ACHN (cell line): Measurements from ENCODE around the gene FYB2.

ENCODE experiments used
- DNase-seq: peaks from one replicate; pipeline ENCODE4 v3.0.0-alpha.2; 2015
- in situ Hi-C: cut with HindIII; loops from 2 replicates; pipeline ENCODE4 v1.10.0; 2017; ENCODE audit warnings: low sequenced_read_pairs, low pct_ligation_motif_present, low pct_unique_long_range_greater_than_20kb

FYB2 gene

DNA sequence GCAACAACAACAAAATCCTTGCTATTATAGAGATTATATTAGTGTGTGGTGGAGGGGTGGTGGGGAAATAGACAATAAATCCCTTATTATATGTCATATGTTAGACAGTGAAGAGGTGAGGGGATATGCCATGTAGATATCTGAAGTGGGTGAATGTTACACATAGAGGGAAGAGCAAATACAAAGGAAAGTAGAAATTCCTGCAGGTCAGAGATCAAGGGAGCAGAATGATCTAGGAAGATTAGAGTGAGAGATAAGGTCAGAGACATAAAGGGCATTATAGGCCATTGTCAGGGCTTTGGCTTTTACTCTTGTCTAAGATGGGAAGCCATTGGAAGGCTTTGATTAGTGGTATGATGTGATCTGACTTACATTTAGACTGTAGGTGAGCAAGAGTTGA lies 135.6 kb downstream of the FYB2 start:
- no peak for DNase-seq
- in situ Hi-C loops = no loop called here

DNA sequence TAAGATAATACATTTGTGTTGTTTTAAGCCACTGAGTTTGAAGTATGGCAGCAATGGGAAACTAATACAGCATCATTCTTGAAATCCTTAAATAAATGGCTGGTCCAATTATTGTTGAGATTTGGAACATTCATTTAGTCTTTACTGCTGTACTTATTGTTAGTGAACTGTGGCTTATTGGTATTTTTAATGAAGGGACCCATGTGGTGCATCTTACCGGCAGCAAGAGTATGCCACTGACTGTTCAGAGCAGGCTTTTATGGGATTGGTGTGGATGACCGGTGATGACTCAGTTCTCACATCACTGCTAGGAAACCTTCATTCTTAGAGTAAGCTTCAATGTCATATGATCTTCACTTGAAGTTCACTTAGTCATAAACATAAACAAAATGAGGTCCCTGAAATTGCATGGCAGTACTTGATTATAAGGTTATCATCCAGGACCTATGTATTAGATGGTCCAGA lies 142.6 kb downstream of the FYB2 start:
- DNase-seq = peak; percentile 61
- in situ Hi-C loops = no loop called here

DNA sequence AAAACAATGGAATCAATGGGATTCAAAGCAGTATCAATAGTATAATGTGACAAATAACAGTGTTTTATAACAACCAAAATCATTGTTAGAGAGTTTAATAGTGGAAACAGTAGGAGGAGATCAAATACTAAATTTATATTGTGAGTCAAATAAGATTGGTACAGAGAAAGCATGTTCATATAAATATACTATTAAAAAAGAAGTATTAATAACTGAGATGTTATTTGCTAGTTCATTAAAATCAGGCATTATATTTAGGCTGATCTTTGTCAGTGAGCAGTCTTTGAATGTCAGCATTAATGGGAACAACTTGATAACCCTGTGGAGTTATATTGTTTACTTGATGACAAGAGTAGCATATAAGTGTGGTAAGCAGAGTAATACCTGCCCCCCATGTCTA lies 143.4 kb downstream of the FYB2 start:
- DNase-seq = no peak
- in situ Hi-C loops = no loop called here

DNA sequence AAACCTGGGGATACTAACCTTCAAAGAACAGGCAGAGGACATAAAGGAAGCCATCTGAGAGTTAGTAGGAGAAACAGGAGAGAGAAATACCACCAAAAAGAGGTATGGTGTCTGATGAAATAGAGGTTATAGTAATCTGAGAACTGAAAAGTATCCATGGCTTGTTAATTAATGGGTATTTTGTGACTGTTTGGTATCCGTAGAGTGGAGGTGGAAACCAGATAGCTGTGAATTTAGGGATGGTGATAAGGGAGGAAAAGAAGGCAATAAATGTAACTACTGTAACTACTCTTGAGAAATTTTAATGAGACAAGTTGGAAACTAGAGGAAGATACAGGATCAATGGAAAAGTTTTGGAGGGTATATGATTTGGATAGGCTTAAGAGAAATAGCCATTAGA lies 146.6 kb downstream of the FYB2 start:
- in situ Hi-C loops = no loop called here

DNA sequence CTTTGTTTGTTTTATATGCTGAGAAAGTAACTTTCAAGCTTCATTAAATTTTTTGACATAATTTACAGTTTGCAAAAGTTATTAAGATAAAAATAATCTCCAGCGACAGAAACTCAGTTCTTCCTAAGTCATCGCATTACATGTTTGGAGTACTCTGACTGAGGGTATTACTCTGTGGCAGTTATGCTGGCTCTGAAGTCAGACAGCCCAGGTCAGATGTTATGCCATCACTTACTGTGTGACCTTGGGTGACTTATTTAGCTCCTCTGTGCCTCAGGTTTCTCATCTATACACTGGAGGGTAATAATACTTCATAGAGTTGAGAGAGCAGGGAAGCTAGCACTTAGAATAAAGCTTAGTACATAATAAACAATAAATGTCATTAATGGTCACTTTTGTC lies 147.7 kb downstream of the FYB2 start:
- in situ Hi-C loops = no loop called here

More for the DNA sequence above, 146.6 kb downstream of the FYB2 start:
- no peak for DNase-seq

DNA sequence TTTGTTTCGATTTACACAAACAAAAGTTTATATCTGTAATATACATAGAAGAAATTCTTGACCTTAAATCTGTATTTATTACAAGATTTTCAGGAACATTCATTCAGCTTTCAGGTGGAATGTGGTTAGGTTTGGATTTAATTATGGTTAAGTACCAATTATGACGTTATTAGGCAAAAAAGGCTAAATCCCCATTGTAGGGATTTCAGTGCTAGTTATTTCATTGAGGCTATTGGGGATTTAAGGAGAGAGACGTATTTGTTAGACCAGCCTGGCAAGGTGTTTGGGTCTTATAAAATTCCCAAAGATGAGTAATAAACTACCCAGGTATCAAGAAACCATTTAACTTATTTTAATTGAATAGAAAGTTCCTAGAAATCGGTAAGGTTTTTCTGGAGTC lies 148.1 kb downstream of the FYB2 start:
- in situ Hi-C loops = no loop called here
- no peak for DNase-seq

More for the DNA sequence above, 147.7 kb downstream of the FYB2 start:
- DNase-seq = no peak

DNA sequence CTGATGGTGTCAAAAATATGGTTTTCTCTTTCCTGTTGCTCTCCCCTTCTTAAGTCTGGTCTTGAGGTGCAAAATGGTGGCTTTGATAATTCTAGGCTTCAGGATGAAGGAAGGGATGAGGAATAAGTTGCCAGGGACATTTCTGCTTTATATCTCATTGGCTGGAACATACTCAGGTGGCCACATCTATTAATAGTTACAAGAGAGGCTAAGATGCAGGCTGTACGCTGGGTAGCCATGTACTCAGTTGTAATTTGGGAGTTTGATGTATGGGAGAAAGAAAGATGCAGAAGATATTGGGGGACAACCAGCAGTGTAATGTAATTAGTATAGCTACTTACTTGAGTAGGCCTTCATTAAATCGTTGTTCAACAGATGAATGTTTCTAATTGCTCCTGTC lies 148.9 kb downstream of the FYB2 start:
- in situ Hi-C loops = no loop called here

More for the DNA sequence above, 148.9 kb downstream of the FYB2 start:
- DNase-seq = no peak
